ENCODE data around the gene MVB12A.

GRCh38 chr19:17389957-17390664 is 29.7 kb upstream of the MVB12A start:
- TF ChIP-seq CTCF (IDR thresholded peaks at IDR 0.05) (no peak), ZFX (IDR thresholded peaks at IDR 0.05; ENCODE audit: borderline replicate concordance) (no peak)

Data from 22Rv1 (cell line).